Measurements from ENCODE around the gene LENG1.

Gene LENG1

GRCh38 chr19:54179262-54179852, 19.8 kb upstream of the LENG1 start:
- Histone ChIP-seq H3K4me2 (ENCODE audit: insufficient read depth, low read length) (no peak overlapping the region), H3K36me3 (ENCODE audit: insufficient read depth, low read length) (peaks cover 37% of the 10 kb centered on the region), H3K9ac (ENCODE audit: low read depth, low read length) (no peak overlapping the region), H2AFZ (ENCODE audit: low read depth, low read length) (no peak overlapping the region), H3K4me3 (ENCODE audit: low read depth in 1 of 2, low read length in 2 of 2) (no peak overlapping the region), H3K9me3 (ENCODE audit: insufficient read depth, low read length, severe bottlenecking) (no peaks in the 10 kb centered on the region), H3K27me3 (ENCODE audit: insufficient read depth, low read length, poor library complexity) (no peaks in the 10 kb centered on the region), H4K20me1 (ENCODE audit: insufficient read depth, low read length) (peaks cover 13% of the 10 kb centered on the region), H3K4me1 (ENCODE audit: insufficient read depth, low read length) (no peaks in the 10 kb centered on the region), H3K79me2 (ENCODE audit: insufficient read depth, low read length) (no peaks in the 10 kb centered on the region), H3K27ac (ENCODE audit: low read length) (no peak overlapping the region)
- ATAC-seq (ENCODE audit: insufficient read depth, low read depth) (no peak), DNase-seq (no peak)
- TF ChIP-seq EZH2 (IDR thresholded peaks at IDR 0.05; ENCODE audit: borderline replicate concordance, low read depth, low read length, severe bottlenecking), result no peak
- TF ChIP-seq CTCF (IDR thresholded peaks at IDR 0.05; ENCODE audit: borderline replicate concordance, extremely low read depth, low read length, poor library complexity, severe bottlenecking), result no peak

GRCh38 chr19:54178581-54179261, 19.2 kb upstream of the LENG1 start:
- TF ChIP-seq CTCF (IDR thresholded peaks at IDR 0.05; ENCODE audit: borderline replicate concordance, extremely low read depth, low read length, poor library complexity, severe bottlenecking) (no peak), EZH2 (IDR thresholded peaks at IDR 0.05; ENCODE audit: borderline replicate concordance, low read depth, low read length, severe bottlenecking) (no peak)
- Histone ChIP-seq H3K4me2 (ENCODE audit: insufficient read depth, low read length) (no peak overlapping the region), H4K20me1 (ENCODE audit: insufficient read depth, low read length) (peaks cover 13% of the 10 kb centered on the region), H3K79me2 (ENCODE audit: insufficient read depth, low read length) (no peaks in the 10 kb centered on the region), H3K9me3 (ENCODE audit: insufficient read depth, low read length, severe bottlenecking) (no peaks in the 10 kb centered on the region), H3K27ac (ENCODE audit: low read length) (no peak overlapping the region), H3K27me3 (ENCODE audit: insufficient read depth, low read length, poor library complexity) (no peaks in the 10 kb centered on the region), H3K4me1 (ENCODE audit: insufficient read depth, low read length) (no peaks in the 10 kb centered on the region), H3K36me3 (ENCODE audit: insufficient read depth, low read length) (peaks cover 37% of the 10 kb centered on the region), H3K4me3 (ENCODE audit: low read depth in 1 of 2, low read length in 2 of 2) (no peak overlapping the region), H2AFZ (ENCODE audit: low read depth, low read length) (no peak overlapping the region), H3K9ac (ENCODE audit: low read depth, low read length) (no peak overlapping the region)
- peak; percentile 48 for DNase-seq
- ATAC-seq (ENCODE audit: insufficient read depth, low read depth), result peak; percentile 90

- Histone ChIP-seq H3K4me3 (ENCODE audit: low read depth in 1 of 2, low read length in 2 of 2) (no peak overlapping the region), H4K20me1 (ENCODE audit: insufficient read depth, low read length) (0 out of 2 replicates have a peak, but pooled peaks cover 7% of the 10 kb centered on the region), H3K4me2 (ENCODE audit: insufficient read depth, low read length) (no peak overlapping the region), H2AFZ (ENCODE audit: low read depth, low read length) (no peak overlapping the region), H3K4me1 (ENCODE audit: insufficient read depth, low read length) (no peaks in the 10 kb centered on the region), H3K36me3 (ENCODE audit: insufficient read depth, low read length) (peaks cover 19% of the 10 kb centered on the region), H3K27me3 (ENCODE audit: insufficient read depth, low read length, poor library complexity) (no peaks in the 10 kb centered on the region), H3K27ac (ENCODE audit: low read length) (no peak overlapping the region), H3K9ac (ENCODE audit: low read depth, low read length) (no peak overlapping the region), H3K9me3 (ENCODE audit: insufficient read depth, low read length, severe bottlenecking) (no peaks in the 10 kb centered on the region), H3K79me2 (ENCODE audit: insufficient read depth, low read length) (no peaks in the 10 kb centered on the region)
- ATAC-seq (ENCODE audit: insufficient read depth, low read depth), result no peak
- DNase-seq, result no peak
- TF ChIP-seq CTCF (IDR thresholded peaks at IDR 0.05; ENCODE audit: borderline replicate concordance, extremely low read depth, low read length, poor library complexity, severe bottlenecking), result no peak
- no peak for TF ChIP-seq EZH2 (IDR thresholded peaks at IDR 0.05; ENCODE audit: borderline replicate concordance, low read depth, low read length, severe bottlenecking)
Observed at GRCh38 chr19:54173951-54174834, 14.7 kb upstream of the LENG1 start.

Data from DND-41 (cell line).